WERI-Rb-1 (cell line): Measurements from ENCODE around the gene CYTH2.

Experiments
- DNase-seq: peaks from one replicate; pipeline ENCODE4 v3.0.0-alpha.2; 2020
- H3K27ac ChIP-seq: fragments of 250-450 bp; sonication (Bioruptor Pico); 2 replicates; pipeline ENCODE4 v1.5.1; 2020; ENCODE audit warnings: mild to moderate bottlenecking, moderate library complexity
- H3K27me3 ChIP-seq: fragments of 250-450 bp; sonication (Bioruptor Pico); 2 replicates; pipeline ENCODE4 v1.5.1; 2021; ENCODE audit warnings: mild to moderate bottlenecking, low read depth, moderate library complexity; ENCODE audit not compliant: insufficient read depth, severe bottlenecking
- H3K36me3 ChIP-seq: fragments of 250-450 bp; sonication (Bioruptor Pico); 2 replicates; pipeline ENCODE4 v1.5.1; 2020; ENCODE audit warnings: mild to moderate bottlenecking, moderate library complexity
- H3K4me3 ChIP-seq: 2 replicates; pipeline ENCODE4 v1.5.1; 2011; ENCODE audit warnings: low read depth, mild to moderate bottlenecking, control low read depth, low read length
- H3K9me3 ChIP-seq: fragments of 250-450 bp; sonication (Bioruptor Pico); 2 replicates; pipeline ENCODE4 v1.5.1; 2021; ENCODE audit warnings: mild to moderate bottlenecking, moderate library complexity; ENCODE audit not compliant: severe bottlenecking
- CTCF ChIP-seq: IDR thresholded peaks from 2 replicates; pipeline ENCODE4 v1.5.1; 2011; ENCODE audit warnings: low read depth, mild to moderate bottlenecking, control low read depth, inconsistent platforms, low read length

The CYTH2 gene

GRCh38 chr19:48480183-48480557 is 11.0 kb downstream of the CYTH2 start:
- no peak for DNase-seq

GRCh38 chr19:48480558-48481500 is 11.7 kb downstream of the CYTH2 start:
- Histone ChIP-seq H3K36me3 (peaks cover 49% of the 10 kb centered on the region), H3K27me3 (no peaks in the 10 kb centered on the region), H3K4me3 (no peak overlapping the region), H3K27ac (no peak overlapping the region), H3K9me3 (no peaks in the 10 kb centered on the region)
- TF ChIP-seq CTCF: no peak
- no peak for DNase-seq

More at GRCh38 chr19:48480183-48480557, 11.0 kb downstream of the CYTH2 start:
- TF ChIP-seq CTCF: no peak
- Histone ChIP-seq H3K27me3 (no peaks in the 10 kb centered on the region), H3K27ac (no peak overlapping the region), H3K4me3 (no peak overlapping the region), H3K9me3 (no peaks in the 10 kb centered on the region), H3K36me3 (peaks cover 55% of the 10 kb centered on the region)

- Histone ChIP-seq H3K27me3 (no peaks in the 10 kb centered on the region), H3K4me3 (no peak overlapping the region), H3K36me3 (peaks cover 39% of the 10 kb centered on the region), H3K27ac (no peak overlapping the region), H3K9me3 (no peaks in the 10 kb centered on the region)
- DNase-seq: no peak
- TF ChIP-seq CTCF: no peak
Measured at GRCh38 chr19:48481846-48482639, 12.9 kb downstream of the CYTH2 start.

GRCh38 chr19:48483301-48483700 is 14.1 kb downstream of the CYTH2 start:
- TF ChIP-seq CTCF: no peak
- DNase-seq: no peak
- Histone ChIP-seq H3K27ac (no peak overlapping the region), H3K9me3 (no peaks in the 10 kb centered on the region), H3K4me3 (no peak overlapping the region), H3K27me3 (no peaks in the 10 kb centered on the region), H3K36me3 (peaks cover 30% of the 10 kb centered on the region)

GRCh38 chr19:48484247-48484893 is 15.2 kb downstream of the CYTH2 start:
- DNase-seq: no peak
- peaks cover 25% of the 10 kb centered on the region for H3K36me3 ChIP-seq
- H3K27me3 ChIP-seq: no peaks in the 10 kb centered on the region
- H3K4me3 ChIP-seq: no peak overlapping the region
- no peak overlapping the region for H3K27ac ChIP-seq
- H3K9me3 ChIP-seq: no peaks in the 10 kb centered on the region
- TF ChIP-seq CTCF: no peak
